Caco-2 (cell line): Measurements from ENCODE around the gene PDIA4. TPM values are rescaled to one million over a fixed set of nuclear protein-coding genes. Genes with fewer than 3 reads are reported as not detected.

Experiments
- BruUV-seq: library from RNA; stranded (reverse); fragments of 400-500 nt; replicated peaks from 2 replicates; lab custom pipeline; 2021; lab: Mats Ljungman, UMichigan
- CTCF ChIA-PET: fragments of 300-600 bp; sonication (Branson Sonifier 250); formaldehyde crosslinking; loops from one replicate; lab custom pipeline; 2022; ENCODE audit warnings: antibody characterized with exemption; lab: Charles Lee
- POLR2A ChIA-PET: fragments of 300-600 bp; sonication (Branson Sonifier 250); formaldehyde crosslinking; loops from one replicate; lab custom pipeline; 2022; ENCODE audit warnings: antibody characterized with exemption; lab: Charles Lee
- DNase-seq, 2 experiments: peaks; one replicate each; pipeline versions ENCODE4 v3.0.0 to v3.0.0-alpha.2; 2020 to 2022
- H3K27me3 ChIP-seq: replicated peaks from 2 replicates; pipeline ENCODE4 v1.6.0; 2011; ENCODE audit warnings: low read length; ENCODE audit not compliant: control insufficient read depth, insufficient read depth
- H3K36me3 ChIP-seq: 2 replicates; pipeline ENCODE4 v1.5.1; 2011; ENCODE audit warnings: low read length; ENCODE audit not compliant: control insufficient read depth, insufficient read depth
- H3K4me1 ChIP-seq: fragments of 250-450 bp; sonication (Bioruptor Pico); 2 replicates; pipeline ENCODE4 v1.5.1; 2020; ENCODE audit warnings: mild to moderate bottlenecking
- H3K4me3 ChIP-seq: 2 replicates; pipeline ENCODE4 v1.5.1; 2011; ENCODE audit warnings: low read depth, mild to moderate bottlenecking, control low read depth, low read length
- H3K9me3 ChIP-seq: fragments of 250-450 bp; sonication (Bioruptor Pico); 2 replicates; pipeline ENCODE4 v1.5.1; 2020; ENCODE audit warnings: mild to moderate bottlenecking, moderate library complexity
- H3K27ac Mint-ChIP-seq: one replicate; pipeline ENCODE4 v1.8.0; 2022; ENCODE audit warnings: mixed read lengths; ENCODE audit not compliant: unreplicated experiment
- H3K27me3 Mint-ChIP-seq: one replicate; pipeline ENCODE4 v1.8.0; 2022; ENCODE audit warnings: mixed read lengths; ENCODE audit not compliant: insufficient read depth, unreplicated experiment
- H3K36me3 Mint-ChIP-seq: one replicate; pipeline ENCODE4 v1.8.0; 2022; ENCODE audit warnings: mild to moderate bottlenecking, mixed read lengths; ENCODE audit not compliant: insufficient read depth, unreplicated experiment
- H3K4me1 Mint-ChIP-seq: one replicate; pipeline ENCODE4 v1.8.0; 2022; ENCODE audit warnings: low read depth, mixed read lengths; ENCODE audit not compliant: unreplicated experiment
- H3K4me3 Mint-ChIP-seq: one replicate; pipeline ENCODE4 v1.8.0; 2022; ENCODE audit warnings: mild to moderate bottlenecking, moderate library complexity, mixed read lengths; ENCODE audit not compliant: unreplicated experiment
- H3K9me3 Mint-ChIP-seq: one replicate; pipeline ENCODE4 v1.8.0; 2022; ENCODE audit warnings: mixed read lengths; ENCODE audit not compliant: unreplicated experiment
- intact Hi-C: fragments of 100-400 bp; cut with micrococcal nuclease; formaldehyde crosslinking; loops from one replicate; pipeline ENCODE4 v1.10.0; 2022; ENCODE audit not compliant: unreplicated experiment
- total RNA-seq: library from RNA; stranded (reverse); gene quantifications from 2 replicates; pipeline ENCODE4 v1.2.3, GENCODE V29; 2022
- TF ChIP-seq, protein P1 (sequence below), 2 experiments: fragments of 200-600 bp in 1 of 2; IDR thresholded peaks; 1 replicate in 1 of 2; 2 replicates in 1 of 2; pipeline versions ENCODE4 v1.5.1 to v1.8.0; 2011 to 2022; ENCODE audit warnings: antibody characterized with exemption in 1 of 2, control low read depth in 1 of 2, inconsistent platforms in 1 of 2, low read depth in 1 of 2, low read length in 1 of 2, mild to moderate bottlenecking in 1 of 2, moderate library complexity in 1 of 2; ENCODE audit not compliant: insufficient read depth in 1 of 2, severe bottlenecking in 1 of 2, unreplicated experiment in 1 of 2

Gene PDIA4
- total RNA-seq, 1 experiment from 2014 or later, result 197 TPM

DNA sequence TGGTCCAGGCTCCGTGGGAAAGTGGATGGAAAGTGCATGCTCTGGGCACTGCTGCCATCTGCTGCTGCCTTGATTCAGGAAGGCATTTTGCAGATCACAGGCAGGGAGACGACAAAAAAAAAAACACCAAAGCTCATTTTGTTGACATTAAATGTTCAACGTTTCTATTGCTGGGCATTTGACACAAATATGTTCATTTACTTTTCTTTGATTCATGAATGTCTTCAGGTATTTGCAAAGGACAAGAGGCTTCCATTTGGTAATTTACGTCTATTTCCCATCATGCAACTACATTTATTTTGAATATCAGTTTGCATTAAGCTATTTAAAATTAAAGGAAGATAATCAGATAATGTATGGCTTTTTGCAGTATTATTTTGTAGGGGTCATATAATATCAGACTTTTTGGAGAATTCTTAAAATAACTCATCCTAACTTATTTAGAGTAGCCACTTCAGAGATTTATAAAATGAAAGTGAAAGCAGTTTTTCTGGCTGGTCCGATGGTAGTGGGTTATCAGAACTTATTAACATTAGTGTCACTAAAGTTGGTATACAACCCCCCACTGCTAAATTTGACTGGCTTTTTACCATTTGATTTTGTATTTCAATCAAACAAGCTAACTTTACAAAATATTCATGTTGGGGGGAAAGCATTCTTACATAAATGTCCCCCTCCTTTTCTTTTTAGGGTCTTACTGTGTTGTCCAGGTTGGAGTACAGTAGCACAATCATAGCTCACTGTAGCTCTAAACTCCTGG, 65.3 kb downstream of the PDIA4 start:
- H3K36me3 ChIP-seq, result no peaks in the 10 kb centered on the region; the same call in 1 of the 2 replicates
- TF ChIP-seq, protein P1, sequence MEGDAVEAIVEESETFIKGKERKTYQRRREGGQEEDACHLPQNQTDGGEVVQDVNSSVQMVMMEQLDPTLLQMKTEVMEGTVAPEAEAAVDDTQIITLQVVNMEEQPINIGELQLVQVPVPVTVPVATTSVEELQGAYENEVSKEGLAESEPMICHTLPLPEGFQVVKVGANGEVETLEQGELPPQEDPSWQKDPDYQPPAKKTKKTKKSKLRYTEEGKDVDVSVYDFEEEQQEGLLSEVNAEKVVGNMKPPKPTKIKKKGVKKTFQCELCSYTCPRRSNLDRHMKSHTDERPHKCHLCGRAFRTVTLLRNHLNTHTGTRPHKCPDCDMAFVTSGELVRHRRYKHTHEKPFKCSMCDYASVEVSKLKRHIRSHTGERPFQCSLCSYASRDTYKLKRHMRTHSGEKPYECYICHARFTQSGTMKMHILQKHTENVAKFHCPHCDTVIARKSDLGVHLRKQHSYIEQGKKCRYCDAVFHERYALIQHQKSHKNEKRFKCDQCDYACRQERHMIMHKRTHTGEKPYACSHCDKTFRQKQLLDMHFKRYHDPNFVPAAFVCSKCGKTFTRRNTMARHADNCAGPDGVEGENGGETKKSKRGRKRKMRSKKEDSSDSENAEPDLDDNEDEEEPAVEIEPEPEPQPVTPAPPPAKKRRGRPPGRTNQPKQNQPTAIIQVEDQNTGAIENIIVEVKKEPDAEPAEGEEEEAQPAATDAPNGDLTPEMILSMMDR (IDR thresholded peaks at IDR 0.05; ENCODE audit: insufficient read depth in 1 of 2, low read depth in 1 of 2, low read length in 1 of 2, severe bottlenecking in 1 of 2, unreplicated experiment in 1 of 2), result peak; percentile 64 to 74
- DNase-seq, result peak in 1 of 2 experiments; percentile 63
- no peaks in the 10 kb centered on the region for H3K9me3 Mint-ChIP-seq
- intact Hi-C loops, result loop anchor here (1.0 to 5.0 kb wide), 9 partner anchors 22 to 691 kb away; partner anchors contain the start of gene EZH2
- no TSS peak for BruUV-seq
- H3K9me3 ChIP-seq, result no peaks in the 10 kb centered on the region
- peak overlapping the region; percentile 92 for H3K4me3 Mint-ChIP-seq
- H3K27me3 Mint-ChIP-seq, result no peaks in the 10 kb centered on the region
- peaks cover 18% of the 10 kb centered on the region for H3K4me1 Mint-ChIP-seq
- H3K36me3 Mint-ChIP-seq, result peaks cover 18% of the 10 kb centered on the region
- H3K27me3 ChIP-seq, result no peaks in the 10 kb centered on the region
- ChIA-PET POLR2A (interaction anchor here (0.5 kb wide), 1 partner anchor 20 kb away, joined by 3 read pairs; no protein-coding TSS in a partner anchor), CTCF (interaction anchor here (0.6 to 3.1 kb wide), 6 partner anchors 21 to 698 kb away, joined by 3 to 10 read pairs (median 4); no protein-coding TSS in a partner anchor)
- H3K4me3 ChIP-seq, result peak overlapping the region; percentile 67
- peaks cover 10% of the 10 kb centered on the region; the same call in 1 of the 2 replicates for H3K4me1 ChIP-seq
- H3K27ac Mint-ChIP-seq, result peak overlapping the region; percentile 70

DNA sequence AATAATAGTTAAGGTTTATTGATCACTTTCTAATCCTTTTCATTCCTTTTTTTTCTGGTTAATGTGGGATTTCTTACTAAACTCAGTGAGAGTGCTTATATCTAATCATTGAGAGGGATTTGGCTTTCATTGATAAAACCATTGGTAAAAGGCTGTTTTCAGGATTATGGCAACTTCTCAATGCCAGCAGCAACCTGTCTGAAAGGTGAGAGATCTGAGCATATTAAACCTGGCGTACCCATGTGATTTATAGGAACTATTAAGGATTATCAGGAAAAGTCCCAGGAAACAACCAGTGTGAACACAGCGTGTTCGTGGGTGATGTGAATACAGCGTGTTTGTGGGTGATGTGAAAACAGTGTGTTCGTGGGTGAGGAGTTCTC, 65.9 kb downstream of the PDIA4 start:
- Histone ChIP-seq H3K27me3 (no peaks in the 10 kb centered on the region), H3K36me3 (no peaks in the 10 kb centered on the region; the same call in 1 of the 2 replicates), H3K4me1 (peaks cover 10% of the 10 kb centered on the region; the same call in 1 of the 2 replicates), H3K4me3 (peak overlapping the region; percentile 67), H3K9me3 (no peaks in the 10 kb centered on the region)
- peaks cover 18% of the 10 kb centered on the region for H3K36me3 Mint-ChIP-seq
- intact Hi-C loops, result loop anchor here (1.0 to 5.0 kb wide), 8 partner anchors 22 to 690 kb away; partner anchors contain the start of gene EZH2
- POLR2A ChIA-PET, result no interaction called here
- H3K4me1 Mint-ChIP-seq, result peaks cover 18% of the 10 kb centered on the region
- TF ChIP-seq, protein P1 (IDR thresholded peaks at IDR 0.05; ENCODE audit: insufficient read depth in 1 of 2, low read depth in 1 of 2, low read length in 1 of 2, severe bottlenecking in 1 of 2, unreplicated experiment in 1 of 2), result no peak
- CTCF ChIA-PET, result interaction anchor here (0.9 to 3.1 kb wide), 2 partner anchors 21 to 387 kb away, joined by 6 to 10 read pairs; no protein-coding TSS in a partner anchor
- H3K4me3 Mint-ChIP-seq, result peak overlapping the region; percentile 92
- H3K9me3 Mint-ChIP-seq, result no peaks in the 10 kb centered on the region
- no peaks in the 10 kb centered on the region for H3K27me3 Mint-ChIP-seq
- BruUV-seq, result no TSS peak
- no peak for DNase-seq
- H3K27ac Mint-ChIP-seq, result peak overlapping the region; percentile 70

DNA sequence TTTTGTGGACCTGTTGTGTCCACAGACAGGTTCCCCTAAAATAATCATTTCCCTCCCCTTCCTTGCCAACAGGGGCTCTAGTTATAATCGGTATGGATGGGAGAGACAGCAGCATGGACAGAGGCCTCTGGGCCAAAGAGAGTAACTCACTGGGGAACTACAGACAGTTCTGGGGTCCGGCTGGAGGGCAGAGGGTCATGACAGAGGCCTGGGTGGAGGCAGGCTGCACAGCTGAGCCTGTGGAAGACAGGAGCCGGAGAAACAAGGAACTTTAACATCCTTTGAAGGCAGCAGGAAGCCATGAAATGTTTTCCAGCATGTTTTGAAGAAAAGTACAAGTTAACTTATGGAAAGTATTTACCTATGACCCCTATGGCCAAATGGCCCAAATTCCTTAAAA, 68.6 kb downstream of the PDIA4 start:
- no peaks in the 10 kb centered on the region for H3K27me3 Mint-ChIP-seq
- intact Hi-C loops, result loop anchor here (5.0 kb wide), 2 partner anchors 252 to 687 kb away; no protein-coding TSS in a partner anchor
- no peaks in the 10 kb centered on the region for H3K9me3 Mint-ChIP-seq
- no peak overlapping the region for H3K4me3 ChIP-seq
- H3K36me3 Mint-ChIP-seq, result peaks cover 11% of the 10 kb centered on the region
- H3K27me3 ChIP-seq, result no peaks in the 10 kb centered on the region
- H3K27ac Mint-ChIP-seq, result no peak overlapping the region
- ChIA-PET POLR2A (no interaction called here), CTCF (interaction anchor here (0.6 kb wide), 1 partner anchor 453 kb away, joined by 3 read pairs; no protein-coding TSS in a partner anchor)
- H3K4me1 Mint-ChIP-seq, result peaks cover 18% of the 10 kb centered on the region
- no peaks in the 10 kb centered on the region for H3K9me3 ChIP-seq
- no peak for DNase-seq
- H3K36me3 ChIP-seq, result no peaks in the 10 kb centered on the region; the same call in 1 of the 2 replicates
- TF ChIP-seq, protein P1 (IDR thresholded peaks at IDR 0.05; ENCODE audit: insufficient read depth in 1 of 2, low read depth in 1 of 2, low read length in 1 of 2, severe bottlenecking in 1 of 2, unreplicated experiment in 1 of 2), result no peak
- H3K4me1 ChIP-seq, result peaks cover 10% of the 10 kb centered on the region; the same call in 1 of the 2 replicates
- no peak overlapping the region for H3K4me3 Mint-ChIP-seq
- BruUV-seq, result no TSS peak
